Stimulated activated CD4-positive, alpha-beta T cell treated with anti-CD3 and anti-CD28 coated beads, TNF-alpha, amount 100 ng/mL, for 4 hours (primary cell): ENCODE data around the gene RALGAPB.
"Not testable (repeated sequence)": the region's sequence is repeated elsewhere in the genome, so short reads cannot be mapped to it uniquely, and the experiment has no call there.

Experiments used
- DNase-seq, 3 experiments: peaks; one replicate each; pipeline ENCODE4 v3.0.0-alpha.2; 2020; ENCODE audit warnings: low read depth in 3 of 3

The RALGAPB gene

GRCh38 chr20:38584099-38584763, 111.6 kb downstream of the RALGAPB start:
- DNase-seq, result no peak

- DNase-seq, result no peak
These were observed 112.9 kb downstream of the RALGAPB start for GRCh38 chr20:38585404-38586180.

GRCh38 chr20:38586181-38586525, 113.5 kb downstream of the RALGAPB start:
- no peak for DNase-seq

GRCh38 chr20:38588303-38588702, 115.7 kb downstream of the RALGAPB start:
- no peak for DNase-seq

GRCh38 chr20:38589351-38589750, 116.7 kb downstream of the RALGAPB start:
- no peak for DNase-seq

GRCh38 chr20:38589967-38590675, 117.5 kb downstream of the RALGAPB start:
- DNase-seq, result no peak

- DNase-seq, result no peak
These were observed 118.2 kb downstream of the RALGAPB start for GRCh38 chr20:38590676-38591473.

- DNase-seq, result no peak
These were observed 119.1 kb downstream of the RALGAPB start for GRCh38 chr20:38591474-38592410.

GRCh38 chr20:38592411-38592790, 119.8 kb downstream of the RALGAPB start:
- DNase-seq, result not testable (repeated sequence)

GRCh38 chr20:38594281-38594680, 121.6 kb downstream of the RALGAPB start:
- DNase-seq, result not testable (repeated sequence)

- DNase-seq, result not testable (repeated sequence)
These were observed 123.2 kb downstream of the RALGAPB start for GRCh38 chr20:38595886-38596285.

- DNase-seq, result no peak
These were observed 126.8 kb downstream of the RALGAPB start for GRCh38 chr20:38599410-38599882.

- no peak for DNase-seq
These were observed 127.4 kb downstream of the RALGAPB start for GRCh38 chr20:38600057-38600456.

- peak in 1 of 3 experiments; percentile 1 for DNase-seq
These were observed 128.9 kb downstream of the RALGAPB start, which contains the start of gene ARHGAP40 for GRCh38 chr20:38601216-38602184. Gene ARHGAP40, plus strand, starts transcription at chr20:38601809.

GRCh38 chr20:38602185-38602581, 129.5 kb downstream of the RALGAPB start:
- DNase-seq, result no peak

- no peak for DNase-seq
These were observed 130.6 kb downstream of the RALGAPB start for GRCh38 chr20:38603286-38603685.

GRCh38 chr20:38604873-38605303, 132.2 kb downstream of the RALGAPB start:
- DNase-seq, result no peak

- DNase-seq, result no peak
These were observed 134.7 kb downstream of the RALGAPB start for GRCh38 chr20:38607351-38607750.

GRCh38 chr20:38608188-38608587, 135.5 kb downstream of the RALGAPB start:
- no peak for DNase-seq
